ENCODE data around the gene PLCB3. TPM values are rescaled to one million over a fixed set of nuclear protein-coding genes. Genes with fewer than 3 reads are reported as not detected.

The PLCB3 gene
- polyA plus RNA-seq, 1 donor from 2014 or later: 2.1 TPM

DNA sequence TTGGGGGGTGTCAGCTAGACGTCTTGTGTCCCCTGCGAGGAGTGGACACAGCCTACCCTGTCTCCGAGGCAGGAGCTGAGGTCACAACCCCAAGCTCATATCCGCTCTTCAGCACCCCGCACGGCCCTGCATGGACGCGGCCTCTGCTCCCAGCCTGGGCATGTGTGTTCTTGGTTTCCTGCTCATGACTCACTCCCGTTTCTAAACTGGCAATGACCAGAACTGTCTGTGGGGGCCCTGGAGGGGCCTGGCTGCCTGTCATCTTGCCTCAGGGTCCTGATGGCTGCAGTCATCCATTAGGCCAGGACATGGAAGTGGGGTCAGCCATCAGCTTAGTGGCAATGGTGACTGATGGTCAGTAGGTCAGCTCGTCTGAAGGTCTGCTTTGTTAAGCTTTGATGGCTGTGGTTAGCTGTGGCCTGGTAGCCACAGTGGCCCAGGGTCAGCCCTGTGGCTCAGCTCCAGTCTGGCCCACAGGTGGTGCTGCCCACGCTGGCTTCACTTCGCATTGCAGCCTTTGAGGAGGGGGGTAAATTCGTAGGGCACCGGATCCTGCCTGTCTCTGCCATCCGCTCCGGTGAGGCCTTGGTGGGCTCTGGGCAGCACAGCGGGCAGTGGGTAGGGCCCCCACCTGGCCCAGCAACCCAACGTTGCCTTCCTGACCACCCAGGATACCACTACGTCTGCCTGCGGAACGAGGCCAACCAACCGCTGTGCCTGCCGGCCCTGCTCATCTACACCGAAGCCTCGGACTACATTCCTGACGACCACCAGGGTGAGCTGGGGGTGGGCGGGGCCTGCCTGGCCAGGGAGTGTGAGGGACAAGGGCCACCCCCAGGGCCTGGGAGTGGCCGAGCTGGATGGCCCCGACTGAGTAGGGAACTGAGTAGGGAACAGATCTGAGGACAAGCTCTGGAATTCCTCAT lies 12.0 kb downstream of the PLCB3 start:
- no peaks in the 10 kb centered on the region for H3K79me2 ChIP-seq (replicated peaks; ENCODE audit: insufficient read depth, low read length)
- no peaks in the 10 kb centered on the region for H3K9me3 ChIP-seq (ENCODE audit: low read length)
- no peak overlapping the region for H3K4me2 ChIP-seq (ENCODE audit: low read length)
- no peaks in the 10 kb centered on the region for H3K9me2 ChIP-seq (ENCODE audit: insufficient read depth, low read length)
- H3K27me3 ChIP-seq (ENCODE audit: insufficient read depth, low read depth, low read length): no peaks in the 10 kb centered on the region
- no peak for TF ChIP-seq POLR2AphosphoS5 (IDR thresholded peaks at IDR 0.05)
- no peak for TF ChIP-seq RAD21 (conservative IDR thresholded peaks at IDR 0.05)
- no peak for TF ChIP-seq EP300 (conservative IDR thresholded peaks at IDR 0.05; ENCODE audit: poor library complexity, severe bottlenecking)
- TF ChIP-seq, protein P1, sequence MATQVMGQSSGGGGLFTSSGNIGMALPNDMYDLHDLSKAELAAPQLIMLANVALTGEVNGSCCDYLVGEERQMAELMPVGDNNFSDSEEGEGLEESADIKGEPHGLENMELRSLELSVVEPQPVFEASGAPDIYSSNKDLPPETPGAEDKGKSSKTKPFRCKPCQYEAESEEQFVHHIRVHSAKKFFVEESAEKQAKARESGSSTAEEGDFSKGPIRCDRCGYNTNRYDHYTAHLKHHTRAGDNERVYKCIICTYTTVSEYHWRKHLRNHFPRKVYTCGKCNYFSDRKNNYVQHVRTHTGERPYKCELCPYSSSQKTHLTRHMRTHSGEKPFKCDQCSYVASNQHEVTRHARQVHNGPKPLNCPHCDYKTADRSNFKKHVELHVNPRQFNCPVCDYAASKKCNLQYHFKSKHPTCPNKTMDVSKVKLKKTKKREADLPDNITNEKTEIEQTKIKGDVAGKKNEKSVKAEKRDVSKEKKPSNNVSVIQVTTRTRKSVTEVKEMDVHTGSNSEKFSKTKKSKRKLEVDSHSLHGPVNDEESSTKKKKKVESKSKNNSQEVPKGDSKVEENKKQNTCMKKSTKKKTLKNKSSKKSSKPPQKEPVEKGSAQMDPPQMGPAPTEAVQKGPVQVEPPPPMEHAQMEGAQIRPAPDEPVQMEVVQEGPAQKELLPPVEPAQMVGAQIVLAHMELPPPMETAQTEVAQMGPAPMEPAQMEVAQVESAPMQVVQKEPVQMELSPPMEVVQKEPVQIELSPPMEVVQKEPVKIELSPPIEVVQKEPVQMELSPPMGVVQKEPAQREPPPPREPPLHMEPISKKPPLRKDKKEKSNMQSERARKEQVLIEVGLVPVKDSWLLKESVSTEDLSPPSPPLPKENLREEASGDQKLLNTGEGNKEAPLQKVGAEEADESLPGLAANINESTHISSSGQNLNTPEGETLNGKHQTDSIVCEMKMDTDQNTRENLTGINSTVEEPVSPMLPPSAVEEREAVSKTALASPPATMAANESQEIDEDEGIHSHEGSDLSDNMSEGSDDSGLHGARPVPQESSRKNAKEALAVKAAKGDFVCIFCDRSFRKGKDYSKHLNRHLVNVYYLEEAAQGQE (IDR thresholded peaks at IDR 0.05; ENCODE audit: borderline replicate concordance): no peak
- no peak for TF ChIP-seq SMC3 (conservative IDR thresholded peaks at IDR 0.05; ENCODE audit: poor library complexity)
- no peak for TF ChIP-seq MXI1 (conservative IDR thresholded peaks at IDR 0.05; ENCODE audit: poor library complexity, severe bottlenecking)
- TF ChIP-seq EZH2 (IDR thresholded peaks at IDR 0.05; ENCODE audit: borderline replicate concordance, insufficient read depth, low read length, poor library complexity, severe bottlenecking): no peak
- TF ChIP-seq TAF1 (IDR thresholded peaks at IDR 0.05; ENCODE audit: low read depth): no peak
- no peak for TF ChIP-seq CTCF (IDR thresholded peaks at IDR 0.05; ENCODE audit: poor library complexity, severe bottlenecking)
- no peak overlapping the region for H3K9ac ChIP-seq (ENCODE audit: low read length)
- no peaks in the 10 kb centered on the region for H4K20me1 ChIP-seq (ENCODE audit: insufficient read depth)
- no peak overlapping the region for H3K27ac ChIP-seq (ENCODE audit: low read length)
- H3K4me3 ChIP-seq (ENCODE audit: low read length): no peak overlapping the region
- H3F3A ChIP-seq (ENCODE audit: insufficient read depth, low read length, poor library complexity, severe bottlenecking): no peaks in the 10 kb centered on the region
- no peak overlapping the region for H2AFZ ChIP-seq (ENCODE audit: low read depth, low read length)
- no peaks in the 10 kb centered on the region for H3K36me3 ChIP-seq (ENCODE audit: insufficient read depth, low read length)

DNA sequence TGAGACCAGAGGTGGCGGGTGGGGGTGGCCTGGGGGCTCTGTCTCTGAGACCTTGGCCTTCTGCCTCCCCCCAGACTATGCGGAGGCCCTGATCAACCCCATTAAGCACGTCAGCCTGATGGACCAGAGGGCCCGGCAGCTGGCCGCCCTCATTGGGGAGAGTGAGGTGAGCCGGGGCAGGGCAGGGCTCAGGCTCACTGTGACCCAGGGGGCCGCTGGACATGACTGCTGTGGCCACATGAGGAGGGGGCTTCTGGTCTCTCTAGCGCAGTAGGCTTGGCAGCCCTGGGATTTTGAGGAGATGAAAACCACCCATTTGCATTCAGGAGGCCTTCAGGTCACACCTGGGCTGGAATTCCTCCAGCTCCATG lies 12.6 kb downstream of the PLCB3 start:
- Histone ChIP-seq H3K4me3 (ENCODE audit: low read length) (no peak overlapping the region), H3F3A (ENCODE audit: insufficient read depth, low read length, poor library complexity, severe bottlenecking) (no peaks in the 10 kb centered on the region), H3K9me3 (ENCODE audit: low read length) (no peaks in the 10 kb centered on the region), H4K20me1 (ENCODE audit: insufficient read depth) (no peaks in the 10 kb centered on the region), H3K4me2 (ENCODE audit: low read length) (no peak overlapping the region), H3K36me3 (ENCODE audit: insufficient read depth, low read length) (no peaks in the 10 kb centered on the region), H2AFZ (ENCODE audit: low read depth, low read length) (no peak overlapping the region), H3K27me3 (ENCODE audit: insufficient read depth, low read depth, low read length) (no peaks in the 10 kb centered on the region), H3K79me2 (replicated peaks; ENCODE audit: insufficient read depth, low read length) (no peaks in the 10 kb centered on the region), H3K27ac (ENCODE audit: low read length) (no peak overlapping the region), H3K9ac (ENCODE audit: low read length) (no peak overlapping the region), H3K9me2 (ENCODE audit: insufficient read depth, low read length) (no peaks in the 10 kb centered on the region)
- TF ChIP-seq CTCF (IDR thresholded peaks at IDR 0.05; ENCODE audit: poor library complexity, severe bottlenecking): no peak
- no peak for TF ChIP-seq EZH2 (IDR thresholded peaks at IDR 0.05; ENCODE audit: borderline replicate concordance, insufficient read depth, low read length, poor library complexity, severe bottlenecking)
- no peak for TF ChIP-seq SMC3 (conservative IDR thresholded peaks at IDR 0.05; ENCODE audit: poor library complexity)
- no peak for TF ChIP-seq TAF1 (IDR thresholded peaks at IDR 0.05; ENCODE audit: low read depth)
- no peak for TF ChIP-seq MXI1 (conservative IDR thresholded peaks at IDR 0.05; ENCODE audit: poor library complexity, severe bottlenecking)
- no peak for TF ChIP-seq EP300 (conservative IDR thresholded peaks at IDR 0.05; ENCODE audit: poor library complexity, severe bottlenecking)
- no peak for TF ChIP-seq RAD21 (conservative IDR thresholded peaks at IDR 0.05)
- TF ChIP-seq, protein P1 (IDR thresholded peaks at IDR 0.05; ENCODE audit: borderline replicate concordance): no peak
- TF ChIP-seq POLR2AphosphoS5 (IDR thresholded peaks at IDR 0.05): no peak
